Tibial artery (tissue), 4 donors: ENCODE measurements around the gene IRF3.

Source experiments
- DNase-seq, 2 donors: peaks; one replicate each; pipeline ENCODE4 v3.0.0-alpha.2; 2019
- H3K27ac ChIP-seq, 2 donors: fragments of 200-600 bp; sonication (generic) in 1 of 2; 1 replicate in 1 of 2; 2 replicates in 1 of 2; pipeline ENCODE4 v1.5.1; 2018 to 2019; ENCODE audit warnings: mild to moderate bottlenecking in 1 of 2
- H3K27me3 ChIP-seq, 2 donors: fragments of 200-600 bp; sonication (generic) in 1 of 2; one replicate each; pipeline versions ENCODE4 v1.5.1 to v1.6.0; 2016 to 2019
- H3K36me3 ChIP-seq, 3 donors: fragments of 200-600 bp; sonication (generic) in 2 of 3; one replicate each; pipeline ENCODE4 v1.5.1; 2016 to 2019; ENCODE audit warnings: mild to moderate bottlenecking in 2 of 3
- H3K4me1 ChIP-seq, 4 donors: fragments of 200-600 bp; sonication (generic) in 2 of 4; 1 replicate in 3 of 4; 2 replicates in 1 of 4; pipeline ENCODE4 v1.5.1; 2016 to 2019
- H3K4me3 ChIP-seq, 2 donors: fragments of 200-600 bp; sonication (generic) in 1 of 2; 1 replicate in 1 of 2; 2 replicates in 1 of 2; pipeline ENCODE4 v1.5.1; 2018 to 2019; ENCODE audit warnings: mild to moderate bottlenecking in 2 of 2
- H3K9me3 ChIP-seq, 3 donors: fragments of 200-600 bp; sonication (generic) in 1 of 3; one replicate each; pipeline ENCODE4 v1.5.1; 2016 to 2019
- CTCF ChIP-seq, 2 experiments: fragments of 200-600 bp in 1 of 2; fragments of 450-650 bp in 1 of 2; IDR thresholded peaks; one replicate each; pipeline ENCODE4 v1.5.1; 2017 to 2019; ENCODE audit warnings: antibody characterized with exemption in 2 of 2, mild to moderate bottlenecking in 1 of 2, moderate library complexity in 1 of 2
- intact Hi-C: fragments of 100-400 bp; cut with DNase I; formaldehyde crosslinking; loops from one replicate; pipeline ENCODE4 v1.15.0; 2023; ENCODE audit warnings: low total_unique reads

The IRF3 gene

DNA sequence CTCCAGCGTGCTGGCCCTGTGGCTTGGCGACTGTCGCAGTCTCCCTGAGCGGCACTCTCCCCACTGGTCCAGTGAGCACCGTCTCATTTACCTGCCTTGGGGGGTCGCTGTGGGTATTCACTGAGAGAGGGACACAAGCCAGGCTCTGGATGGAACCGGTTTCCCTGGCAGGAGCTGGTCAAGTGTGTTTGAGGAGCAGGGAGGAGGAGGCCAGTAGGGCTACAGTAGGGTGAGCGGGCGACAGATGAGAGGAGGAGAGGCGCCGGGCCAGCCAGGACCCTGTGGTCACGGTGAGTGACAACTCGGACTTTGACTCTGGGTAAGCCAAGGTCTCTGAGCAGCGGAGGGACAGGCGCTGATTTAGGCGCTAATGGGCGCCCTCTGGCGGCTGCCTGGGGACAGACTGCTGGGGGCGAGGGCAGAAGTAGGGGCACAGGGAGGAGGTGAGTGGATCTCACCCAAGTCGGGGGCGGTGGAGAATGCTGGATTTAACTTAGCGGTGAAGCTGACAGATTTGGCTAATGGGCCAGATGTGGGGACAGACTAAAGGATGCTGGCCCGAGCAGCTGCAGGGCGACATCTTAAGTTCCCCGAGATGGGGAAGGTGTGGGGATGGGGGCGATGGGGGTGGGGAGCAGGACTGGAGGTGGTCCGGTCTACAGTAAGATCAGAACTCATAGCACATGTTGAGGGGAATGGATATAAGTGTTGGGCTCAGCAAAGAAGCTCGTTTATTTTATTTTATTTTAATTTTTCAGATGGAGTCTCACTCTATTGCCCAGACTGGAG lies 6.7 kb upstream of the IRF3 start:
- intact Hi-C loops, result loop anchor here (10.0 kb wide), 1 partner anchor 178 kb away; the partner anchor contains the start of gene RPS11
- Histone ChIP-seq H3K4me1 (peaks cover 4 to 17% (median 9%) of the 10 kb centered on the region in 4 donors), H3K9me3 (no peaks in the 10 kb centered on the region), H3K36me3 (peaks cover 0 to 8% (median 0%) of the 10 kb centered on the region in 3 donors), H3K27ac (peak overlapping the region; percentile 57 to 61), H3K4me3 (no peak overlapping the region), H3K27me3 (no peaks in the 10 kb centered on the region)
- DNase-seq, result peak; percentile 69 to 82
- peak; percentile 74 to 90 for TF ChIP-seq CTCF (IDR thresholded peaks at IDR 0.05)

- Histone ChIP-seq H3K27me3 (no peaks in the 10 kb centered on the region), H3K4me3 (no peak overlapping the region), H3K4me1 (peaks cover 0 to 25% (median 12%) of the 10 kb centered on the region in 4 donors), H3K36me3 (peaks cover 0 to 8% (median 0%) of the 10 kb centered on the region in 3 donors), H3K27ac (no peak overlapping the region), H3K9me3 (no peaks in the 10 kb centered on the region)
- TF ChIP-seq CTCF (IDR thresholded peaks at IDR 0.05), result no peak
- intact Hi-C loops, result no loop called here
- DNase-seq, result no peak
Observed at GRCh38 chr19:49669516-49669915, 3.9 kb upstream of the IRF3 start.

DNA sequence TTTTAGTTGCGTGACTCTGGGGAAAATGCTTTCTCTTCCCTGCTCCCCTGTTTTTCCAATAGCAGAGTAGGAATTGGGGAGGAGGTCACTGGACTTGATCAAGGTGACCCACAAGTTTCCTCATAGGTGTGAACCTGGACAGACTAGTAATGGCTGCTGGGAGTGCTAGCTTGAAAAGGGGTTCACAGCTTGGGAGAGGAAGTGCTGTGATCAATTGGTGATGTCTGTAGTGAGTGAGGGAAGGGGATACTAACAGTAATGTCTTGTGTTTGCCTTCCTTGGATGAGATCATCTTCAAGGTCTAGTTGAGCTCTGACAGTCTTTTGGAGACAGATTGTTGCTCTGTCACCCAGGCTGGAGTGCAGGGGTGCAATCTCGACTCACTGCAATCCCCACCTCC lies 1.8 kb upstream of the IRF3 start:
- intact Hi-C loops, result no loop called here
- H3K4me1 ChIP-seq, result peaks cover 0 to 38% (median 21%) of the 10 kb centered on the region in 4 donors
- peaks cover 3 to 15% (median 7%) of the 10 kb centered on the region in 3 donors for H3K36me3 ChIP-seq
- TF ChIP-seq CTCF (IDR thresholded peaks at IDR 0.05), result no peak
- DNase-seq, result no peak
- H3K4me3 ChIP-seq, result no peak overlapping the region
- no peaks in the 10 kb centered on the region for H3K27me3 ChIP-seq
- no peaks in the 10 kb centered on the region for H3K9me3 ChIP-seq
- H3K27ac ChIP-seq, result no peak overlapping the region

DNA sequence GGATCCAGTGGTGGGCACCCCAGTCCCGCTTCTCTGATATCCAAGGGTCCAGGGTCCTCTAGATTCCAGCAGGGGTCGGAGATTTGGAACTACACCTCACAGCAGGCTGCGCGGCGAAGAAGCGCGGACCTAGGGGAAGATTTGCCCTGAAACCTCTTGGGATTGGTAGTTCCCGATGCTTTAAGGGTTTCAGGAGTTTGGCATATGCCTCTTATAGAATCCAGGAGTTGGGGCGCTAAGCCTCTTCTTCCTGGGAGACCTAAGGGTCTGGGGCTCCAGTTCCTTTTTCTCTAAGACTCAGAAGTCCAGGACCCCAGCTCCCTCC lies 425 bp upstream of the IRF3 start:
- intact Hi-C loops, result no loop called here
- Histone ChIP-seq H3K36me3 (peaks cover 14 to 29% (median 21%) of the 10 kb centered on the region in 3 donors), H3K4me1 (peaks cover 0 to 32% (median 18%) of the 10 kb centered on the region in 4 donors), H3K9me3 (no peaks in the 10 kb centered on the region), H3K27me3 (no peaks in the 10 kb centered on the region), H3K27ac (peak overlapping the region; percentile 91 to 93), H3K4me3 (peak overlapping the region; percentile 77 to 78)
- DNase-seq, result no peak
- TF ChIP-seq CTCF (IDR thresholded peaks at IDR 0.05), result no peak

DNA sequence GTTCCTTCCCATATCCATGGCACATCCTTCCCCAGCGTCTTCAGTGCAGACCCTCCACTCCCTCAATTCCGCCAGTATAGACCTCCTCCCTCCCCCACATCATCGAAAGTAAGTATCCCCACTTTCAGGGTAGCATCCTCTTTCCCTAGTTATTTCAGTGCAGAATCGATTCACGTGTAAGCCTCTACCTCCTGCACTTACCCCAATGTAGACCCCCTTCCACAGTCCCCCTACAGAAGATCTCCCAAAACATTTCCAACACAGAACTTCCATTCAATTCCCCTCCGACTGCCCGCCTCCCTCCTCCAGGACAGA lies 664 bp downstream of the IRF3 start:
- H3K9me3 ChIP-seq, result no peaks in the 10 kb centered on the region
- no peak for DNase-seq
- peaks cover 17 to 34% (median 32%) of the 10 kb centered on the region in 3 donors for H3K36me3 ChIP-seq
- peaks cover 0 to 32% (median 18%) of the 10 kb centered on the region in 4 donors for H3K4me1 ChIP-seq
- intact Hi-C loops, result no loop called here
- H3K4me3 ChIP-seq, result peak overlapping the region; percentile 77 to 78
- H3K27me3 ChIP-seq, result no peaks in the 10 kb centered on the region
- H3K27ac ChIP-seq, result peak overlapping the region; percentile 91 to 93
- no peak for TF ChIP-seq CTCF (IDR thresholded peaks at IDR 0.05)
